GM11168 (cell line): ENCODE results near the gene PALLD.

Experiments used
- in situ Hi-C: fragments of 300-500 bp; cut with MboI; formaldehyde crosslinking; loops from one replicate; pipeline ENCODE4 v1.12.0; 2022; ENCODE audit warnings: low sequenced_read_pairs; ENCODE audit not compliant: unreplicated experiment

PALLD gene

GRCh38 chr4:168636040-168636439, 139.2 kb downstream of the PALLD start:
- in situ Hi-C loops = no loop called here

DNA sequence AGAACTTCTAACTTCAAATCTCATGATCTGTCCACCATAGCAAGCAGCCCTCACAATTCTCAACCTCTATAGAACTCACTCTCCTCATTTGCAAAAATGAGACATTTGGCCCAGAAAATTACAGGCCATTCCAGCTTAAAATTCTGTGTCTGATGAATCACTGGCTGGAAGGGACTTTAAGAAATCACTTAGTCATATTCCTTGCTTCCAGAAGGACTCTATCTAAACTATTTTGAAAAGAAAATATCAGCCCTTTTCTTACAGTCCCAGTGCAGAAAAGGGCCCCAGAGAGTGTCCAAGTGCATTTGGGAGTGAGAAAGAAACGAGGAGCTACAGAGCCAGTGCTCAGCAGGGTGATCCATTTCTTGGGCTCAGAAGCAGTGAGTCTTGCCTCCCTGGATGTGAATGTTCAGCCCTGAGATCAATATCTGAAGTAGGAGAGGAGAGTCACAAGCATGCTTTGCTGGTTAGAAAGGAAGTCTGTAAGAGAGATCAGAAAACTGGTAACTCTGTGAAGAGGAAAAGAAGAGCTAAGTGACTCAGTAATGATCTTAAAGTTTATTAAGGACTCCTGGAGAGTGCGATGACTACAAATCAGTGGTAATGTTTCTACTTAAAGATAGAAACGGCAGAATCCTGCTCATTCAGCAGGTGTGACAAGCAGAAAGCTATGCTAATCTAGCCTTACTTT, 139.8 kb downstream of the PALLD start:
- in situ Hi-C loops = no loop called here

- in situ Hi-C loops = no loop called here
Observed at GRCh38 chr4:168637872-168638756, 141.3 kb downstream of the PALLD start.

DNA sequence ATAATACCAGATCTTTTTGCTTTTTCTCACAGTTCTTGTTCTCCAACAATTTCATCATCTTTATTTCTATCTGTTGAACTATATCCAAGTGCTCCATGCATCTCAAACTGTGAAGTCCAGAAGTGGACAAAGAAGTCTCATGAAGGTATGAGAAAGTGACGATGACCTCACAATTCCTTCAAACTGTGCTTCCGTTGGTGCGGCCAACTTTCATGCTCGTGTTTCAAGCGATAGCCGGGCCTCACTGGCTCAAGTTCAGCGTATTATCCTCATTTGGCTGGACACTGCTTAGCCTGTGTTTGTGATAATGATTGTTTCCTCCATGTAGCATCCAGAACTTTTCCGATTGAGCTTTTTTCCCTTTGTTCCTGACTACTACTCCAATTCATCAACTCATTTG, 143.1 kb downstream of the PALLD start:
- in situ Hi-C loops = no loop called here

- in situ Hi-C loops = no loop called here
Observed at GRCh38 chr4:168641811-168642140, 144.9 kb downstream of the PALLD start.

DNA sequence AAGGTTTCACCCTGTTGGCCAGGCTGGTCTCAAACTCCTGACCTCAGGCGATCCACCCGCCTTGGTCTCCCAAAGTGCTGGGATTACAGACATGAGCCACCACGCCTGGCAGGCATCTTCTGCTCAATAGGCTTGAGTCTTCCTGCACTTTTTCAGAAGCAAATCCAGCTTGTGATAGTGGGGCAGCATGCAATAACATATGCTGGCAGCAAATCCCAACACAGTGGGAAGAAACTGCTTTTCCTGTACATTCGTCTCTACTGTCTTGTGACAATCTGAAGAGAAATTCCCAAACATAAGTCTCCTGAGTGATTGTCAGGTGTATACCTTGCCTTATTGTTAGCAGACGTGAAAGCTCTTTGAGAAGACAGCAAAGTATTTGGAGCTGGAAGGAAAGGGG, 145.7 kb downstream of the PALLD start:
- in situ Hi-C loops = no loop called here

DNA sequence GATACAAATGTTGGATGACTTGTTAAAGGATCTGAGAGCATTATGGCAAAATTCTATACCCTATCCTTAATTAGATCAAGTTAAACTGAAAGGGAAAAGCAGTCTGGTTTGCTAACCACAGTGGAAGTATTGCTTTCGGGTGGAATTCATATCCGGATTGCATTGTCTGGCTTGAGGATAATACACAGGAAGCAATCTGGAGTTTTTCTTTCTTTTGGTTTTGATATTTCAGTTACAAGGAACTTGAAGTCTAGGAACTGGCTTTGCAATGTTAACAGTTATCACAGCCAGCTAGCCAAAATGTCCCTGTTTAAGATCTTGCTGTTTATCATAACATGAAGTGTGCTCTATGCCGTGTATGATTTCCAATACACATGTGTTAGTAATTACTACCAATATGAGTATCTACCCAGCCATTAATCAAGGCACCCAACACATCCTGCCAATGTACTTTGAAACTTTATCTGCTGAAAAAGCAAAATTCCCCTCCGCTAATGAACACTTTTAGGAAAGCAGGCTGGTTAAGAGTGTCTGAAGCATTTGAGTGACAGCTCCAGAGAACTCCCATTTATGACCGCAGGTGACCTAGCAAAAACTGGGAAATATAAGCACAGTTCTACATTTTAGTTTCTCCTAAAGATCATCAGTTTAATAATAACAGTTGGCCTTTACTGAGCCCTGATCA, 146.4 kb downstream of the PALLD start:
- in situ Hi-C loops = no loop called here

GRCh38 chr4:168643796-168644159, 146.9 kb downstream of the PALLD start:
- in situ Hi-C loops = no loop called here

DNA sequence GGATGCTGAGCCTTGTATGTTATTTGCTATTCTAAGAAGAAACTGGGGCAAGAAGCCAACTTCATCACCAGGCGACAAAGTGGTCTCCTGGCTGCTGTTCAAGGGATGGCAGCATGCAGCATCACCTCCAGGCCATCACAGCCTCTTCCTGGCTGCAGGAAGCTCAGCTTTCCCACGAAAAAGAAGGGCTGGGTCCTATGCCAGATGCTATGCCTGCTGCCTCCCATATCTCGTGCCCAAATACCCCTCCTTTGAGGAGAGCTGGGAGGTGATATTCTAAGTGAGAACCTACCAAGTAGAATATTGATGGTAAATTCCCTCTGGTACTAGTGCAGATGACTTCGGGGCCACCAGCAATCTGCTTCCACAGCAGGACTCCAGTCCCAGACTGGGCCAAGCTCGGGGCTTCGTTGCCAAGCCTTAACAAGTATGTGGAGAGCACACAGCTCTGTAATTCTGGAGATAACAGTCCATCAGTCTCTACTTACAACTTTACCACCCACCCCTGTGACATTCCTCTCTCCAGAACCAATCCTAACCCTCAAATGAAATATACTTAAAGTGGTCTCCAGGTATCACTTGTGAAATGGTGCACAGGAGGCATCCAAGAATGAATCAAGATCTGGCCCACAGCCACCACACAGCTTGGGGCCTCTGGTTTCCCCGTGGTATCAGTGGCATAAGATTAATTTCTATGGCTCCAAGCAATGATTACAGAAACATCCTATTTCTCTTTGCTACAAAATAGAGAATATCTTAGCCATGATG, 149.3 kb downstream of the PALLD start:
- in situ Hi-C loops = no loop called here

GRCh38 chr4:168647646-168648375, 151.0 kb downstream of the PALLD start:
- in situ Hi-C loops = no loop called here

DNA sequence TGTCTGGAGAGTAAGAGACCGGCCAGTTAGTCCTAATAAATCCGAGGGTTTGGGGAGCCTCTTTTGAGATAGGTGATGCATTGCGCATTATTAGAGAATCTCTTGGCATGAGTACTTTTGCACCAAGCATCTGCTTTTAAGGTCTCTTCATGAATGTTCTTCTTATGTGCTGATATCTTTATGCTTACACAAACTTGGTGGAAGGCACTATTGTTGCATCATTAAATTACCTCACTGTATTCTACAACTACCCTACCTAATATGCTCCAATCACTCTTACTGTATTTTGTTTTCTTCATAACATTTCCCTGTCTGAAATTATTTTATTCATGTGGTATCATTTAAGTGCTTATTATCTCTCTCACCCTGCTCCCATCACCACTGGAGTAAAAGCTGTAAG, 151.6 kb downstream of the PALLD start:
- in situ Hi-C loops = no loop called here

DNA sequence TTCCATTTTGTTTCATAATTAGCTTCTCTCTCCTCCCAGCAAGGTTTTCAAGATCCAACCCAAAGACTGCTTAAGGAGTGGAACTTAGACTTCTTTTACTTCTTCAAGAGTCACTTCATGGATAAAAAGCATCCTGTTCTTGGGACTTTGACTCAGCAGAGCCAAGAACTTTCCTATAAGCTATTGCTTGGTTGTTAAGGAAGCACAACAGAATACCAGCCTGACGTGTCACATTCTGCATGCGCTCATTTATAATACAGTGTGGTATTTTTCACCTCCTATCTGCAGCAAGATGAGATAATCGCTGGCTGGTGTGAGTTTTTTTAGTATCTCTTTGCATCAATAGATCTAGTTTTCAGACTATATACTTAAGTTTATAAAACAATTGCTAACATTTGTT, 152.1 kb downstream of the PALLD start:
- in situ Hi-C loops = no loop called here

- in situ Hi-C loops = no loop called here
Observed at GRCh38 chr4:168651374-168651773, 154.5 kb downstream of the PALLD start.

DNA sequence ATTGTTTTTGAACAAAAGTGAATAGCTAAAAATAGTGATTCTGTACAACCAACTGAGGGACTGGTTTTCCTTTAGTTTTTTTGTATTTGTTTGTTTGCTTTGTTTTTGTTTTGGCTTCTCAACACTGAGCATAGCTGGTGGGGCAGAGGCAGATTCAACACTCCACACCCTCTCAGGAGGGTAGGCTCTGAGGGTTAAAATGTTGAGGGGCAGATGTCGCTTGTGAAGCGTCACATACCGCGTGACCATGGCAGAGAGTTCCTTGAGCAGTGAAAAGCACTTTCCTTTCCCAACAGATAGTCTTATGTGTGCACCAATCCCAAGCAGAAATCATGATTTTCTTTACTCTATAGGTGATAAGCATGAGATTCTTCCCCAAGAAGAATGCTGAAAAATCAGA, 155.0 kb downstream of the PALLD start:
- in situ Hi-C loops = no loop called here

DNA sequence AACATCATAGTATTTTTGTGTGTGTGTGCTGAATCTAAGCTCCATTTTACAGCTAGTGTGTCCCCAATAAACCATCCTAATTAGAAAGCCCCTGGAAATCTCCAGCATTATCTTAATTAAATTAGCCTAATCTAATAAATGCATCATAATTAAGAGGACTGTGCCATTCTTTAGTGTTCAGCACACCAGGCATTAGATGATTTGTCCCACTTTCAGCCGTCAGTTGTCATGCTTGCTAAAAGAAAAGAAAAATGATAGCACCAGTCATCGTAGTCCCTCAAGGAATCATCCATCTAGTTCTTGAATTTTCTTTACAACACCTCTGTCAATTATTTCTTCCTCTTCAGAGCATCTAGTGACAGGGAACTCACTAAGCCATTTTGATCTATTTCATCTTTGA, 155.9 kb downstream of the PALLD start:
- in situ Hi-C loops = no loop called here

GRCh38 chr4:168654104-168654847, 157.4 kb downstream of the PALLD start:
- in situ Hi-C loops = no loop called here

- in situ Hi-C loops = no loop called here
Observed at GRCh38 chr4:168654848-168655174, 158.0 kb downstream of the PALLD start.

DNA sequence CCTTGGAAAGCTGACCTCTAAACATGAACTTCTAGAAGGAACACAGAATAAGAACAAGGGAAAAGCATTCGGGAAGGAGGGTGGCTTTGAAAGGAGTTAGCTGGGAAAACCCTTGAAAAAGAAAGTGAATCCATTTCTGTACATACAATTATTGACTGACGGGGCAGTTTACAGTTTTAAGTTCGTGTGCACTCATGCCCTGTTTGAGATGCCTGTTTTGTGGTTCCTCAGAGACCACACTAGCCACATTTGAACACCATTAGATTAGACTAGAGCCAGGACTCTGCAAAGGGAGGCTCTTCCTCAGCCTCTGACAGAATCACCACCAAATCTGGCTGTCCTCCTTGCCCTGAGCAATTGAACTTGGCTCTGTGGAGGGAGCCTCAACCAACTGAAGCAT, 158.3 kb downstream of the PALLD start:
- in situ Hi-C loops = no loop called here

- in situ Hi-C loops = no loop called here
Observed at GRCh38 chr4:168656055-168656660, 159.3 kb downstream of the PALLD start.
